Measurements from ENCODE around the gene UVSSA.

GRCh38 chr4:1380368-1381151, 33.6 kb downstream of the UVSSA start:
- no peak for TF ChIP-seq CTCF (IDR thresholded peaks at IDR 0.05)
- TF ChIP-seq POLR2A (IDR thresholded peaks at IDR 0.05), result no peak
- TF ChIP-seq POLR2AphosphoS5 (IDR thresholded peaks at IDR 0.05), result no peak

All from breast epithelium (tissue), 3 donors.